HepG2 (cell line): Measurements from ENCODE around the gene GNB1. TPM values are rescaled to one million over a fixed set of nuclear protein-coding genes. Genes with fewer than 3 reads are reported as not detected.

ENCODE experiments used
- ATAC-seq: fragments of 200-7000 bp; cut with Tn5 transposase; 3 replicates; pipeline ENCODE4 v1.9.1; 2020; ENCODE audit warnings: mild to moderate bottlenecking, moderate library complexity
- Bru-seq: library from RNA; stranded (reverse); fragments of 400-500 nt; gene quantifications from one replicate; lab custom pipeline; 2021; lab: Mats Ljungman, UMichigan
- BruChase-seq, 2 experiments: library from RNA; stranded (reverse); fragments of 400-500 nt; gene quantifications; one replicate each; lab custom pipeline; 2021; lab: Mats Ljungman, UMichigan
- BruUV-seq: library from RNA; stranded (reverse); fragments of 400-500 nt; replicated peaks from 2 replicates; lab custom pipeline; 2021; lab: Mats Ljungman, UMichigan
- CTCF ChIA-PET: fragments of 300-600 bp; formaldehyde crosslinking; extraction: SDS; loops from one replicate; lab custom pipeline; 2021; ENCODE audit warnings: low total read pairs, inconsistent platforms, low intra/inter-chr PET ratio; lab: Yijun Ruan, JAX
- POLR2A ChIA-PET: fragments of 350-600 bp; sonication (Branson Sonifier 250); formaldehyde crosslinking; loops from one replicate; lab custom pipeline; 2020; ENCODE audit warnings: antibody characterized with exemption, inconsistent platforms; lab: Yijun Ruan, JAX
- DNase-seq: peaks from one replicate; pipeline ENCODE4 v3.0.0-alpha.2; 2015; ENCODE audit warnings: low spot score
- FAIRE-seq: peaks from 3 replicates; lab custom pipeline; 2011; peaks lifted over from hg19 to GRCh38; lab: Jason Lieb, UNC
- H2AFZ ChIP-seq: one replicate; pipeline ENCODE4 v1.6.1; 2011; ENCODE audit warnings: low read length, inconsistent platforms
- H3K27ac ChIP-seq: fragments of 300-600 bp; 3 replicates; pipeline ENCODE4 v1.8.0; 2011; ENCODE audit warnings: mixed run types, mild to moderate bottlenecking, mixed read lengths, low read length, inconsistent platforms; ENCODE audit not compliant: insufficient read depth; ENCODE audit errors: extremely low read length
- H3K27me3 ChIP-seq, 2 experiments: fragments of 200-600 bp in 1 of 2; 2 replicates in 1 of 2; 3 replicates in 1 of 2; pipeline versions ENCODE4 v1.6.0 to v1.8.0; 2011; ENCODE audit warnings: low read length in 2 of 2, mild to moderate bottlenecking in 2 of 2, moderate library complexity in 2 of 2, inconsistent platforms in 1 of 2; ENCODE audit not compliant: insufficient read depth in 2 of 2, control insufficient read depth in 1 of 2
- H3K36me3 ChIP-seq, 2 experiments: fragments of 200-600 bp in 1 of 2; replicated peaks in 1 of 2; 2 replicates in 1 of 2; 3 replicates in 1 of 2; pipeline versions ENCODE4 v1.5.1 to v1.8.0; 2011; ENCODE audit warnings: low read length in 2 of 2, inconsistent platforms in 1 of 2; ENCODE audit not compliant: insufficient read depth in 2 of 2, control insufficient read depth in 1 of 2
- H3K4me1 ChIP-seq: 2 replicates; pipeline ENCODE4 v1.5.1; 2012; ENCODE audit warnings: low read length, inconsistent platforms; ENCODE audit not compliant: insufficient read depth
- H3K4me2 ChIP-seq: 2 replicates; pipeline ENCODE4 v1.6.0; 2011; ENCODE audit warnings: low read depth, low read length, inconsistent platforms
- H3K4me3 ChIP-seq, 3 experiments: fragments of 200-600 bp in 1 of 3; sonication (generic), shearing (Covaris generic) in 1 of 3; replicated peaks in 1 of 3; 2 replicates each; pipeline ENCODE4 v1.5.1; 2011 to 2016; ENCODE audit warnings: low read length in 3 of 3, inconsistent platforms in 2 of 3, low read depth in 2 of 3, mild to moderate bottlenecking in 2 of 3, control low read depth in 1 of 3, mixed read lengths in 1 of 3; ENCODE audit not compliant: insufficient read depth in 1 of 3
- H3K79me2 ChIP-seq: one replicate; pipeline ENCODE4 v1.6.1; 2011; ENCODE audit warnings: low read length, inconsistent platforms; ENCODE audit not compliant: insufficient read depth
- H3K9ac ChIP-seq: 2 replicates; pipeline ENCODE4 v1.6.0; 2011; ENCODE audit warnings: mild to moderate bottlenecking, low read depth, low read length, inconsistent platforms; ENCODE audit not compliant: insufficient read depth
- H3K9me3 ChIP-seq: 2 replicates; pipeline ENCODE4 v1.5.1; 2012; ENCODE audit warnings: mild to moderate bottlenecking, low read length
- H4K20me1 ChIP-seq: 2 replicates; pipeline ENCODE4 v1.6.0; 2011; ENCODE audit warnings: inconsistent platforms, mild to moderate bottlenecking, low read length, moderate library complexity; ENCODE audit not compliant: insufficient read depth
- HNRNPK ChIP-seq: fragments of 200-400 bp; formaldehyde crosslinking; IDR thresholded peaks from 2 replicates; pipeline ENCODE4 v1.6.1; 2018; ENCODE audit warnings: low read length, low read depth, moderate library complexity, mild to moderate bottlenecking; ENCODE audit not compliant: poor library complexity, severe bottlenecking
- HOXA9 ChIP-seq: sonication (generic); formaldehyde crosslinking; IDR thresholded peaks from 2 replicates; pipeline ENCODE4 v1.8.1; 2022; ENCODE audit warnings: missing genetic modification reagents, mild to moderate bottlenecking, moderate library complexity, borderline replicate concordance
- IKZF4 ChIP-seq: sonication (generic); formaldehyde crosslinking; IDR thresholded peaks from 2 replicates; pipeline ENCODE4 v1.5.1; 2020; ENCODE audit warnings: borderline replicate concordance, mild to moderate bottlenecking, low read depth, missing genetic modification reagents; ENCODE audit errors: not compliant biosample characterization
- IRX3 ChIP-seq: sonication (generic); formaldehyde crosslinking; IDR thresholded peaks from 2 replicates; pipeline ENCODE4 v1.8.1; 2023; ENCODE audit warnings: mild to moderate bottlenecking, low read depth, missing genetic modification reagents, borderline replicate concordance
- KLF6 ChIP-seq: IDR thresholded peaks from 2 replicates; pipeline ENCODE4 v1.8.0; 2016; ENCODE audit warnings: missing biosample characterization, missing genetic modification reagents
- MAF1 ChIP-seq: sonication (generic); formaldehyde crosslinking; IDR thresholded peaks from 2 replicates; pipeline ENCODE4 v1.5.0; 2020; ENCODE audit warnings: missing genetic modification reagents, borderline replicate concordance
- MED1 ChIP-seq: sonication (generic); formaldehyde crosslinking; IDR thresholded peaks from 2 replicates; pipeline ENCODE4 v1.4.0; 2020; ENCODE audit warnings: missing genetic modification reagents
- NONO ChIP-seq, 2 experiments: fragments of 450-650 bp in 1 of 2; sonication (generic) in 1 of 2; formaldehyde crosslinking in 1 of 2; IDR thresholded peaks in 1 of 2; conservative IDR thresholded peaks in 1 of 2; 2 replicates each; pipeline versions ENCODE4 v1.6.1 to v1.8.0; 2017 to 2022; ENCODE audit warnings: mild to moderate bottlenecking in 1 of 2, missing genetic modification reagents in 1 of 2, moderate library complexity in 1 of 2
- RFX5 ChIP-seq: IDR thresholded peaks from 2 replicates; pipeline ENCODE4 v1.6.1; 2011; ENCODE audit warnings: low read depth, low read length, improper control_type of control experiment
- SNAPC2 ChIP-seq: sonication (generic); formaldehyde crosslinking; IDR thresholded peaks from 2 replicates; pipeline ENCODE4 v1.8.1; 2022; ENCODE audit warnings: mild to moderate bottlenecking, missing genetic modification reagents
- ZNF563 ChIP-seq: sonication (generic); formaldehyde crosslinking; IDR thresholded peaks from 2 replicates; pipeline ENCODE4 v1.8.0; 2022; ENCODE audit warnings: mild to moderate bottlenecking, moderate library complexity, missing genetic modification reagents
- ZNF766 ChIP-seq: sonication (generic); formaldehyde crosslinking; IDR thresholded peaks from 2 replicates; pipeline ENCODE4 v1.5.0; 2020; ENCODE audit warnings: missing genetic modification reagents, borderline replicate concordance
- ZNF773 ChIP-seq: sonication (generic); formaldehyde crosslinking; IDR thresholded peaks from 2 replicates; pipeline ENCODE4 v1.4.0; 2020; ENCODE audit warnings: missing genetic modification reagents, borderline replicate concordance
- WGBS: methylation state at CpG from one replicate; pipeline ENCODE4 v1.1.6; 2017; ENCODE audit warnings: low lambda C conversion rate; 5-methylcytosine and 5-hydroxymethylcytosine counted together
- in situ Hi-C: cut with HindIII; loops from 2 replicates; pipeline ENCODE4 v1.10.0; 2017; ENCODE audit warnings: low pct_unique_long_range_greater_than_20kb; ENCODE audit not compliant: extremely low pct_ligation_motif_present
- intact Hi-C: fragments of 100-400 bp; cut with micrococcal nuclease; formaldehyde crosslinking; loops from one replicate; pipeline ENCODE4 v1.10.0; 2022; ENCODE audit not compliant: unreplicated experiment
- long read RNA-seq, 2 experiments: library from RNA in 1 of 2; library from polyadenylated mRNA in 1 of 2; stranded (forward) in 1 of 2; unstranded in 1 of 2; transcript quantifications; one replicate each; pipeline ENCODE4 v2.0.0, GENCODE V29; 2019 to 2022
- polyA minus RNA-seq, 3 experiments: library from RNA; depleted of rRNA, polyadenylated mRNA; stranded (reverse); fragments of >200 nt; gene quantifications; 2 replicates each; pipeline ENCODE4 v1.2.3, GENCODE V29; 2011; ENCODE audit warnings: low replicate concordance in 1 of 3
- polyA plus RNA-seq, 8 experiments: library from polyadenylated mRNA; depleted of rRNA in 3 of 8; stranded (reverse) in 7 of 8; unstranded in 1 of 8; fragments of >200 nt; fragmentation: Illumina TruSeq in 4 of 8; extraction: Trizol in 4 of 8; gene quantifications; 2 replicates each; pipeline versions ENCODE4 v1.2.1 to v1.2.3, GENCODE V29; 2011 to 2016; ENCODE audit warnings: low read depth in 4 of 8, missing spikeins in 1 of 8, mixed read lengths in 1 of 8; ENCODE audit not compliant: insufficient read depth in 1 of 8
- total RNA-seq, 5 experiments: library from RNA; depleted of rRNA; stranded (reverse); fragments of >200 nt; fragmentation: Illumina TruSeq; extraction: Trizol; gene quantifications; 2 replicates each; pipeline ENCODE4 v1.2.3, GENCODE V29; 2016; ENCODE audit warnings: low read depth in 1 of 5
- TF ChIP-seq, protein P1 (sequence below): sonication (generic); formaldehyde crosslinking; IDR thresholded peaks from 2 replicates; pipeline ENCODE4 v1.8.1; 2022; ENCODE audit warnings: mild to moderate bottlenecking, missing genetic modification reagents
- TF ChIP-seq, protein P2 (sequence below): sonication (generic); formaldehyde crosslinking; IDR thresholded peaks from 2 replicates; pipeline ENCODE4 v1.8.1; 2023; ENCODE audit warnings: mild to moderate bottlenecking, missing genetic modification reagents, borderline replicate concordance

The GNB1 gene
- 66.2 and 76.7 TPM in 2 replicates for total RNA-seq (2016; rRNA removed; fragmentation: Illumina TruSeq; extraction: Trizol)
- total RNA-seq (2016; cell fraction: cytosol; rRNA removed; fragmentation: Illumina TruSeq; extraction: Trizol; ENCODE audit: low read depth) = 98.5 and 108 TPM in 2 replicates
- 68.2 and 68.8 TPM in 2 replicates for total RNA-seq (2016; cell fraction: insoluble cytoplasmic fraction; rRNA removed; fragmentation: Illumina TruSeq; extraction: Trizol)
- total RNA-seq (2016; cell fraction: membrane; rRNA removed; fragmentation: Illumina TruSeq; extraction: Trizol) = 163 and 168 TPM in 2 replicates
- total RNA-seq (2016; cell fraction: nucleus; rRNA removed; fragmentation: Illumina TruSeq; extraction: Trizol) = 45.2 and 49.3 TPM in 2 replicates
- 327 and 345 TPM in 2 replicates for polyA plus RNA-seq (2011; rRNA removed)
- polyA plus RNA-seq (2011; cell fraction: cytosol; rRNA removed) = 278 and 286 TPM in 2 replicates
- polyA plus RNA-seq (2011; cell fraction: nucleus; rRNA removed) = 169 and 179 TPM in 2 replicates
- polyA plus RNA-seq (2012) = 196 and 197 TPM in 2 replicates
- 302 and 370 TPM in 2 replicates for polyA plus RNA-seq (2016; cell fraction: cytosol; fragmentation: Illumina TruSeq; extraction: Trizol; ENCODE audit: low read depth)
- polyA plus RNA-seq (2016; cell fraction: insoluble cytoplasmic fraction; fragmentation: Illumina TruSeq; extraction: Trizol; ENCODE audit: low read depth) = 201 and 257 TPM in 2 replicates
- polyA plus RNA-seq (2016; cell fraction: membrane; fragmentation: Illumina TruSeq; extraction: Trizol; ENCODE audit: low read depth) = 387 and 445 TPM in 2 replicates
- polyA plus RNA-seq (2016; cell fraction: nucleus; fragmentation: Illumina TruSeq; extraction: Trizol; ENCODE audit: insufficient read depth, low read depth) = 156 and 160 TPM in 2 replicates
- 349 and 450 TPM in 2 replicates for polyA minus RNA-seq (2011; rRNA and poly(A)+ RNA removed; ENCODE audit: low replicate concordance)
- 168 and 187 TPM in 2 replicates for polyA minus RNA-seq (2011; cell fraction: cytosol; rRNA and poly(A)+ RNA removed)
- 63.1 and 70.6 TPM in 2 replicates for polyA minus RNA-seq (2011; cell fraction: nucleus; rRNA and poly(A)+ RNA removed)
- percentile 83 among the genes with signal in this experiment for Bru-seq, nascent RNA
- BruChase-seq, experiment 1, labeled RNA remaining after a 6-hour chase = percentile 92 among the genes with signal in this experiment
- percentile 91 among the genes with signal in this experiment for BruChase-seq, experiment 2, labeled RNA remaining after a 2-hour chase
- long read RNA-seq, experiment 1, transcript GNB1-201 (12 exons, 3,132 nt) = major isoform, 9 of 53 reads
- long read RNA-seq, experiment 1, partial matches to known transcripts = 22 of 53 reads
- long read RNA-seq, experiment 1, other reads (novel, unspliced or antisense) = 22 of 53 reads
- long read RNA-seq, experiment 2, transcript GNB1-209 (11 exons, 3,145 nt) = minor isoform, 26 of 520 reads
- long read RNA-seq, experiment 2, transcript GNB1-201 (12 exons, 3,132 nt) = major isoform, 152 of 520 reads
- long read RNA-seq, experiment 2, partial matches to known transcripts = 50 of 520 reads
- long read RNA-seq, experiment 2, other reads (novel, unspliced or antisense) = 292 of 520 reads

DNA sequence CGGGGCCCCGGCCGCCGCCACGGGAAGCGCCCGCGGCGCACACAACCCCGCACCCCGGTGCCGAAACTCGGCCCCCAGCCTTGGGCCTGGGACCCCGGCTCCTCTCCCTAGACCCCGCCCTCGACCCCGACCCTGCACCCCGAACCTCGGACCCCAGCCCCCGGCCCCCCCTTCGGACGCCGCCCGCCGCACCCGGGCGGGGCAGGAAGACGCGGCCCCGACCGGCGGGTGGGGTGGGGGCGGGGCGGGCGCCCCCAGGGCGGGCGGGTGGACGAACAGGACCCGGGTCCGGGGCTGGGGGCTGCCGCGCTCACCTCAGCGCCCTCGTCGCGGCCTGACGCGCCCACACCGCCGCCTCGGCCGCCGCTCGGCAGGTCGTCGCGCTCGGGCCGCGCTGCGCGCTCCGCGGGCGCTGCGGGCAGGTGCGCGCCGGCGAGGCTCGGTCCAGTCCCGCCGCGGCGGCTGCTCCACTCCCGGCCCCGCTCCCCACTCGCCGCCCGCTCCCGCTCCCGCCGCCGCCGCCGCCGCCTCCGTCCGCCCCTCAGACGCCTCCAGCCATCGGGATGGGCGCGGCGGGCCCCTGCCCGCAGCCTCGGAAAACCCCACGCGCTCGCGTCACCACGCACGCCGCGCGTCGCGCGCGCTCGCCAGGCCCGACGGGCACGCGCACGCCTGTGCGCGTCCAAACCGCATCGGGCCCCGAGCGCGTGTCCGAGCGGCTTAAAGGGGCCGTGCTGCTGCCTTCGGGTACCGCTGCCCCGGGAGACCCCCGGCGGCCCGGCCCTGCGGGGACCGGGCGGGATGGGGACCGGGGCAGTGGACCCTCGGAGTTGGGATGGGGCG, at the start of gene GNB1:
GNB1 (minus strand) TSS at position 582 of the 843 bp plus-strand sequence. CDS start 65,634 bp downstream, outside the sequence.
- Histone ChIP-seq H2AFZ (no peak within 1 kb of the TSS), H3K9me3 (no peaks in the 10 kb centered on the region), H3K4me1 (peaks cover 74% of the 10 kb centered on the region), H3K9ac (peak within 1 kb of the TSS; percentile 93), H3K4me2 (peak within 1 kb of the TSS; percentile 96), H3K27me3 (no peaks in the 10 kb centered on the region; a peak in 1 of 5 replicates), H3K79me2 (peaks cover 52% of the 10 kb centered on the region), H3K36me3 (no peaks in the 10 kb centered on the region), H3K4me3 (peak within 1 kb of the TSS; percentile 85 to 99 (median 90)), H4K20me1 (peaks cover 37% of the 10 kb centered on the region), H3K27ac (peak within 1 kb of the TSS; percentile 87)
- POLR2A ChIA-PET = interaction anchor here (1.1 to 1.9 kb wide), 3 partner anchors 9 to 18 kb away, joined by 4 to 6 read pairs (median 5); no protein-coding TSS in a partner anchor
- no TSS peak for BruUV-seq
- 1% methylated on average over 20 of the region's 137 CpGs for WGBS
- FAIRE-seq (no peak), DNase-seq (peak; percentile 70), ATAC-seq (peak; percentile 33)
- in situ Hi-C loops (no loop called here), intact Hi-C loops (no loop called here)
- CTCF ChIA-PET = no interaction called here
- TF ChIP-seq KLF6 (CRISPR knock-in tag) (0 out of 2 replicates have a peak, but pooled peaks have one; percentile 11), ZNF563 (CRISPR knock-in tag) (peak; percentile 54; the same call in 1 of the 2 replicates), IKZF4 (CRISPR knock-in tag) (peak; percentile 1), RFX5 (no peak), MED1 (CRISPR knock-in tag) (peak; percentile 46; the same call in 1 of the 2 replicates), ZNF773 (CRISPR knock-in tag) (peak; percentile 62; the same call in 1 of the 2 replicates), HNRNPK (peak; percentile 49), SNAPC2 (peak; percentile 14; the same call in 1 of the 2 replicates), IRX3 (CRISPR knock-in tag) (0 out of 2 replicates have a peak, but pooled peaks have one; percentile 39), HOXA9 (CRISPR knock-in tag) (no peak), NONO (IDR thresholded peaks at IDR 0.05) (no peak), NONO (CRISPR knock-in tag; conservative IDR thresholded peaks at IDR 0.05) (peak; percentile 29; the same call in 1 of the 2 replicates), MAF1 (CRISPR knock-in tag) (no peak), ZNF766 (CRISPR knock-in tag) (no peak)
- TF ChIP-seq, protein P1, sequence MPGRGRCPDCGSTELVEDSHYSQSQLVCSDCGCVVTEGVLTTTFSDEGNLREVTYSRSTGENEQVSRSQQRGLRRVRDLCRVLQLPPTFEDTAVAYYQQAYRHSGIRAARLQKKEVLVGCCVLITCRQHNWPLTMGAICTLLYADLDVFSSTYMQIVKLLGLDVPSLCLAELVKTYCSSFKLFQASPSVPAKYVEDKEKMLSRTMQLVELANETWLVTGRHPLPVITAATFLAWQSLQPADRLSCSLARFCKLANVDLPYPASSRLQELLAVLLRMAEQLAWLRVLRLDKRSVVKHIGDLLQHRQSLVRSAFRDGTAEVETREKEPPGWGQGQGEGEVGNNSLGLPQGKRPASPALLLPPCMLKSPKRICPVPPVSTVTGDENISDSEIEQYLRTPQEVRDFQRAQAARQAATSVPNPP = 0 out of 2 replicates have a peak, but pooled peaks have one; percentile 22
- TF ChIP-seq, protein P2, sequence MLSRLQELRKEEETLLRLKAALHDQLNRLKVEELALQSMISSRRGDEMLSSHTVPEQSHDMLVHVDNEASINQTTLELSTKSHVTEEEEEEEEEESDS (CRISPR knock-in tag) = no peak
